H1 (cell line): Measurements from ENCODE around the gene C6orf62.
"Not testable (repeated sequence)": the region's sequence is repeated elsewhere in the genome, so short reads cannot be mapped to it uniquely, and the experiment has no call there.

Experiments used
- CHD1 ChIP-seq: IDR thresholded peaks from 2 replicates; pipeline ENCODE4 v1.6.1; 2012; ENCODE audit warnings: low read depth, low read length, improper control_type of control experiment
- CTCF ChIP-seq, 3 experiments: IDR thresholded peaks; 1 replicate in 2 of 3; 2 replicates in 1 of 3; pipeline versions ENCODE4 v1.5.1 to v1.6.1; 2011; ENCODE audit warnings: low read length in 3 of 3, mild to moderate bottlenecking in 3 of 3, inconsistent platforms in 2 of 3, low read depth in 1 of 3, moderate library complexity in 1 of 3; ENCODE audit not compliant: insufficient read depth in 1 of 3; ENCODE audit errors: control extremely low read depth in 1 of 3
- GABPA ChIP-seq: IDR thresholded peaks from 2 replicates; pipeline ENCODE4 v1.6.1; 2011; ENCODE audit warnings: mild to moderate bottlenecking, low read length, moderate library complexity, borderline replicate concordance; ENCODE audit not compliant: insufficient read depth
- PHF8 ChIP-seq: fragments of 200-600 bp; sonication (generic); conservative IDR thresholded peaks from 2 replicates; pipeline ENCODE4 v1.7.1; 2012; ENCODE audit warnings: low read depth, mild to moderate bottlenecking, inconsistent platforms, low read length, moderate library complexity
- POLR2A ChIP-seq, 2 experiments: IDR thresholded peaks; 1 replicate in 1 of 2; 2 replicates in 1 of 2; pipeline ENCODE4 v1.6.1; 2011; ENCODE audit warnings: low read depth in 2 of 2, low read length in 2 of 2, mild to moderate bottlenecking in 2 of 2; ENCODE audit errors: control extremely low read depth in 1 of 2
- TBP ChIP-seq: IDR thresholded peaks from 2 replicates; pipeline ENCODE4 v1.6.1; 2011; ENCODE audit warnings: low read depth, low read length, improper control_type of control experiment
- TF ChIP-seq, protein P1 (sequence below): IDR thresholded peaks from 2 replicates; pipeline ENCODE4 v1.6.1; 2011; ENCODE audit warnings: low read length, improper control_type of control experiment

DNA sequence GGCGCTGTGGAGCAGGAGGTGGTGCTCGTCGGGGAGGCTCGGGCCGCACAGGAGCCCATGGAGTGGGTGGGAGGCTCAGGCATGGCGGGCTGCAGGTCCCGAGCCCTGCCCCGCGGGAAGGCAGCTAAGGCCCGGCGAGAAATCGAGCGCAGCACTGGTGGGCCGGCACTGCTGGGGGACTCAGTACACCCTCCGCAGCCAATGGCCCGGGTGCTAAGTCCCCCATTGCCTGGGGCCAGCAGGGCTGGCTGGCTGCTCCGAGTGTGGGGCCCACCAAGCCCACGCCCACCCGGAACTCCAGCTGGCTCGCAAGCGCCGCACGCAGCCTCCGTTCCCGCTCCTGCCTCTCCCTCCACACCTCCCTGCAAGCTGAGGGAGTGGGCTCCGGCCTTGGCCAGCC, 47.0 kb upstream of the C6orf62 start:
- not testable (repeated sequence) for TF ChIP-seq CTCF (IDR thresholded peaks at IDR 0.05; ENCODE audit: control extremely low read depth in 1 of 3, insufficient read depth in 1 of 3, low read depth in 1 of 3, low read length in 3 of 3); CHD1; POLR2A (IDR thresholded peaks at IDR 0.05; ENCODE audit: control extremely low read depth in 1 of 2, low read depth in 2 of 2, low read length in 2 of 2); GABPA; TBP; PHF8
- TF ChIP-seq, protein P1, sequence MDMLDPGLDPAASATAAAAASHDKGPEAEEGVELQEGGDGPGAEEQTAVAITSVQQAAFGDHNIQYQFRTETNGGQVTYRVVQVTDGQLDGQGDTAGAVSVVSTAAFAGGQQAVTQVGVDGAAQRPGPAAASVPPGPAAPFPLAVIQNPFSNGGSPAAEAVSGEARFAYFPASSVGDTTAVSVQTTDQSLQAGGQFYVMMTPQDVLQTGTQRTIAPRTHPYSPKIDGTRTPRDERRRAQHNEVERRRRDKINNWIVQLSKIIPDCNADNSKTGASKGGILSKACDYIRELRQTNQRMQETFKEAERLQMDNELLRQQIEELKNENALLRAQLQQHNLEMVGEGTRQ, result not testable (repeated sequence)
